Keratinocyte (primary cell): ENCODE measurements around the gene ANKRD45. TPM values are rescaled to one million over a fixed set of nuclear protein-coding genes. Genes with fewer than 3 reads are reported as not detected.

Experiments used
- DNase-seq: peaks from one replicate; pipeline ENCODE4 v3.0.0-alpha.2; 2011; ENCODE audit warnings: low read depth, missing footprints, low spot score
- FAIRE-seq: peaks from 2 replicates; lab custom pipeline; 2011; peaks lifted over from hg19 to GRCh38; lab: Jason Lieb, UNC
- H2AFZ ChIP-seq: 2 replicates; pipeline ENCODE4 v1.6.0; 2012; ENCODE audit warnings: low read length, control low read depth, inconsistent platforms; ENCODE audit not compliant: control insufficient read depth
- H3K27ac ChIP-seq: 2 replicates; pipeline ENCODE4 v1.5.1; 2011; ENCODE audit warnings: low read length; ENCODE audit not compliant: control insufficient read depth, insufficient read depth
- H3K27me3 ChIP-seq: 3 replicates; pipeline ENCODE4 v1.6.0; 2011; ENCODE audit warnings: low read length; ENCODE audit not compliant: control insufficient read depth, insufficient read depth; ENCODE audit errors: extremely low read depth
- H3K36me3 ChIP-seq, 2 experiments: 2 replicates in 1 of 2; 3 replicates in 1 of 2; pipeline ENCODE4 v1.5.1; 2011; ENCODE audit warnings: low read length in 2 of 2, mild to moderate bottlenecking in 1 of 2; ENCODE audit not compliant: control insufficient read depth in 2 of 2, insufficient read depth in 2 of 2; ENCODE audit errors: extremely low read depth in 1 of 2
- H3K4me1 ChIP-seq: 3 replicates; pipeline ENCODE4 v1.5.1; 2011; ENCODE audit warnings: low read length; ENCODE audit not compliant: control insufficient read depth, insufficient read depth; ENCODE audit errors: extremely low read depth
- H3K4me2 ChIP-seq: 3 replicates; pipeline ENCODE4 v1.6.0; 2011; ENCODE audit warnings: low read depth, low read length; ENCODE audit not compliant: control insufficient read depth, insufficient read depth; ENCODE audit errors: extremely low read depth
- H3K4me3 ChIP-seq, 3 experiments: fragments of 200-600 bp in 1 of 3; sonication (generic) in 1 of 3; 2 replicates in 2 of 3; 3 replicates in 1 of 3; pipeline ENCODE4 v1.5.1; 2011 to 2016; ENCODE audit warnings: low read length in 3 of 3, mild to moderate bottlenecking in 3 of 3, control low read depth in 2 of 3, inconsistent platforms in 1 of 3, low read depth in 1 of 3, mixed read lengths in 1 of 3, mixed run types in 1 of 3, moderate library complexity in 1 of 3; ENCODE audit not compliant: control insufficient read depth in 2 of 3, insufficient read depth in 2 of 3; ENCODE audit errors: extremely low read depth in 1 of 3
- H3K79me2 ChIP-seq: 2 replicates; pipeline ENCODE4 v1.6.0; 2012; ENCODE audit warnings: low read length; ENCODE audit not compliant: control insufficient read depth, insufficient read depth
- H3K9ac ChIP-seq: 3 replicates; pipeline ENCODE4 v1.6.0; 2011; ENCODE audit warnings: low read length; ENCODE audit not compliant: control insufficient read depth, insufficient read depth; ENCODE audit errors: extremely low read depth
- H3K9me1 ChIP-seq: 3 replicates; pipeline ENCODE4 v1.6.0; 2011; ENCODE audit warnings: low read length; ENCODE audit not compliant: control insufficient read depth, insufficient read depth; ENCODE audit errors: extremely low read depth
- H3K9me3 ChIP-seq: 2 replicates; pipeline ENCODE4 v1.5.1; 2012; ENCODE audit warnings: low read depth, low read length; ENCODE audit not compliant: control insufficient read depth
- H4K20me1 ChIP-seq: 3 replicates; pipeline ENCODE4 v1.6.0; 2011; ENCODE audit warnings: low read length; ENCODE audit not compliant: control insufficient read depth, insufficient read depth; ENCODE audit errors: extremely low read depth
- CTCF ChIP-seq, 3 experiments: IDR thresholded peaks in 1 of 3; conservative IDR thresholded peaks in 1 of 3; optimal IDR thresholded peaks in 1 of 3; 2 replicates in 2 of 3; 3 replicates in 1 of 3; pipeline versions ENCODE3 to v1.5.1; 2011; ENCODE audit warnings: low read length in 3 of 3, mild to moderate bottlenecking in 3 of 3, moderate library complexity in 2 of 3, control low read depth in 1 of 3, inconsistent platforms in 1 of 3; ENCODE audit not compliant: insufficient read depth in 2 of 3; ENCODE audit errors: extremely low read depth in 1 of 3
- EZH2 ChIP-seq: IDR thresholded peaks from one replicate; pipeline ENCODE4 v1.6.1; 2012; ENCODE audit warnings: inconsistent platforms, mild to moderate bottlenecking, low read length, moderate library complexity
- dilution Hi-C: fragments of 300-500 bp; cut with MboI; formaldehyde crosslinking; loops from one replicate; pipeline ENCODE4 v1.7.0; 2020; ENCODE audit warnings: low sequenced_read_pairs; ENCODE audit not compliant: extremely low pct_ligation_motif_present
- polyA plus RNA-seq, 5 experiments: library from polyadenylated mRNA; depleted of rRNA in 3 of 5; stranded (reverse) in 3 of 5; stranded (forward) in 1 of 5; unstranded in 1 of 5; fragments of >200 nt; gene quantifications; 1 replicate in 1 of 5; 2 replicates in 3 of 5; 3 replicates in 1 of 5; pipeline versions ENCODE4 v1.2.1 to v1.2.3, GENCODE V29; 2011 to 2012; ENCODE audit warnings: missing spikeins in 2 of 5, low read depth in 1 of 5, low replicate concordance in 1 of 5

ANKRD45 gene
- polyA plus RNA-seq, 1 donor (not counting 4 experiments of a cell fraction or from before 2014, with no cell fraction given), result 0.18 TPM

DNA sequence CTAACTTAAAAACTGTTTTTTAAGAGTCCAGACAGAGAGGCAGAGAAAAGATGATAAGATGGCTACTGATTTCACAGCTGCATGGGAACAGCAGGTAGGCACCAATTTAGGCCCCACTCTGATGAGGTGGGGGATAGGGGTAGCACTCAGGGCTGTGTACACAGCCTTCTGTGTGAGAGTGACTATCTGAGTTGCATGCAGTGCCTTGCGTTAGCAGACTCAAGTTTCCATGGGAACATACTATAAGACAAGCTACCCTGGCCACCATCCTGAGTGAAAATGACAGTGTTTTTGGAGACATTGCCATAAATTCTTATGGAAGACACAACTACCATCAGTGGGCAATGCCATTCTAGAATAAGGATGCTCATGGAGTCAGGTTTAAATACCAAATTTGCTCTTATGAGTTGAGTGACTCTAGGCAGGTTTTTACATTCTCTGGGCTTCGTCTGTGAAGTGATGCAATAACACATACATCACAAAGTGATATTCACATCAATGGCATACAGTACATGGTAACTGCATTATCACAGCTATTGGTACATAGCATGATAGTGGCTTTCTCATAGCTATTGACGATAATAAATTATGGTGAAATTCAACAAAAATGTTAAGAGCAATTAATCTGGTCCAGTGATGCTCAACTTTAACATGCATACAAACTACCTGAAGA lies 97.3 kb downstream of the ANKRD45 start:
- dilution Hi-C loops, result no loop called here
- Histone ChIP-seq H2AFZ (no peak overlapping the region), H3K27ac (no peak overlapping the region), H3K9me1 (no peaks in the 10 kb centered on the region), H3K79me2 (no peaks in the 10 kb centered on the region), H3K4me2 (no peak overlapping the region), H4K20me1 (no peaks in the 10 kb centered on the region), H3K27me3 (no peaks in the 10 kb centered on the region), H3K9me3 (no peaks in the 10 kb centered on the region), H3K4me1 (no peaks in the 10 kb centered on the region), H3K36me3 (no peaks in the 10 kb centered on the region), H3K4me3 (no peak overlapping the region), H3K9ac (no peak overlapping the region)
- FAIRE-seq (no peak), DNase-seq (no peak)
- TF ChIP-seq EZH2 (no peak), CTCF (optimal IDR thresholded peaks at IDR 0.05 in 1 of 3, IDR thresholded peaks at IDR 0.05 in 1 of 3, conservative IDR thresholded peaks at IDR 0.05 in 1 of 3; ENCODE audit: extremely low read depth in 1 of 3, insufficient read depth in 2 of 3, low read length in 3 of 3) (no peak)

DNA sequence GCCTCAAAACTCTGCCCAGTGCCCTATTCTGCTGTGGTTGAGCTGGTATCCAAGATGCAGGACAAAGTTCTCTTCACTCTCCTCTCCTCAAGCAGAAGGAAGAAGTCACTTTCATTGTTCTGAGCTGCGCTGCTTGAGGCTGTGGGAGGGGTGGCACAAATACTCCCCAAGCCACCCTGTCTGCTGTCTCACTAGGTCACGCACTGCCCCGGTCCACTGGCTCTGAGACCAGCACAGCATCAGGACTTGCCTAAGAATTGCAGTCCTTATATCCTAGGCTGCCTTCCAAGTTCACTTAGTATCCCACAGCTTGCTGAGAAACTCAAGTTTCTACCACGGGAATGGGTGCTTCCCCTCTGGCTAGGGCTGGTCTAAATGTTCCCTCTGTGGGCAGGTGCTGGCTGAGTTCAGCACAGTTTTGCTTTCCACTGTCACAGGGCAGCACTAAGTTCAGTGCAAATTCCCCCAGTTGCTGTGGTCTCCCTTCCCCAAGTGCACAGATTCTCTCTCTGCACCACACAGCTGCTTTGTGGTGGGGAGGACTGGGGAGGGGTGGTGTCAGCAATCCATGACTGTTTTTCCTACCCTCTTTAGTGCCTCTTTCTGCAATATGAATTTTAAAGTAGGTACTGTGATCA lies 99.2 kb downstream of the ANKRD45 start:
- DNase-seq (no peak), FAIRE-seq (no peak)
- no peaks in the 10 kb centered on the region for H3K27me3 ChIP-seq
- no peak overlapping the region for H3K4me3 ChIP-seq
- H3K4me1 ChIP-seq, result no peaks in the 10 kb centered on the region
- no peak overlapping the region for H3K27ac ChIP-seq
- H3K9ac ChIP-seq, result no peak overlapping the region
- no peaks in the 10 kb centered on the region for H3K79me2 ChIP-seq
- no peaks in the 10 kb centered on the region for H3K36me3 ChIP-seq
- H3K9me1 ChIP-seq, result no peaks in the 10 kb centered on the region
- no peaks in the 10 kb centered on the region for H3K9me3 ChIP-seq
- H4K20me1 ChIP-seq, result no peaks in the 10 kb centered on the region
- dilution Hi-C loops, result no loop called here
- H2AFZ ChIP-seq, result no peak overlapping the region
- H3K4me2 ChIP-seq, result no peak overlapping the region
- no peak for TF ChIP-seq EZH2
- TF ChIP-seq CTCF (optimal IDR thresholded peaks at IDR 0.05 in 1 of 3, IDR thresholded peaks at IDR 0.05 in 1 of 3, conservative IDR thresholded peaks at IDR 0.05 in 1 of 3; ENCODE audit: extremely low read depth in 1 of 3, insufficient read depth in 2 of 3, low read length in 3 of 3), result no peak
